Panc1 (cell line): ENCODE data around the gene PLA2G2C. TPM values are rescaled to one million over a fixed set of nuclear protein-coding genes. Genes with fewer than 3 reads are reported as not detected.

Experiments
- ATAC-seq: fragments of 200-7000 bp; cut with Tn5 transposase; 2 replicates; pipeline ENCODE4 v1.9.1; 2020; ENCODE audit warnings: mild to moderate bottlenecking, moderate library complexity
- BruUV-seq: library from RNA; stranded (reverse); fragments of 400-500 nt; replicated peaks from 2 replicates; lab custom pipeline; 2021; lab: Mats Ljungman, UMichigan
- CTCF ChIA-PET: fragments of 300-600 bp; sonication (Branson Sonifier 250); formaldehyde crosslinking; loops from one replicate; lab custom pipeline; 2022; ENCODE audit warnings: antibody characterized with exemption; lab: Charles Lee
- POLR2A ChIA-PET: fragments of 300-600 bp; sonication (Branson Sonifier 250); formaldehyde crosslinking; loops from one replicate; lab custom pipeline; 2022; ENCODE audit warnings: antibody characterized with exemption; lab: Charles Lee
- DNase-seq: peaks from one replicate; pipeline ENCODE4 v3.0.0-alpha.2; 2010; ENCODE audit warnings: low read depth, low spot score
- H3K27ac ChIP-seq: 2 replicates; pipeline ENCODE4 v1.5.1; 2011; ENCODE audit warnings: mild to moderate bottlenecking, low read length, inconsistent platforms
- H3K27me3 ChIP-seq: fragments of 200-500 bp; sonication (Bioruptor generic); 2 replicates; pipeline ENCODE4 v1.6.0; 2014; ENCODE audit warnings: low read length, inconsistent platforms; ENCODE audit not compliant: control insufficient read depth, insufficient read depth
- H3K36me3 ChIP-seq: fragments of 200-500 bp; sonication (Bioruptor generic); 2 replicates; pipeline ENCODE4 v1.5.1; 2014; ENCODE audit warnings: inconsistent platforms, mild to moderate bottlenecking, low read length, moderate library complexity; ENCODE audit not compliant: control insufficient read depth, insufficient read depth
- H3K4me1 ChIP-seq: 2 replicates; pipeline ENCODE4 v1.5.1; 2011; ENCODE audit warnings: inconsistent platforms, mild to moderate bottlenecking, low read length, moderate library complexity; ENCODE audit not compliant: control insufficient read depth, insufficient read depth
- H3K4me3 ChIP-seq, 2 experiments: 2 replicates each; pipeline ENCODE4 v1.5.1; 2011 to 2012; ENCODE audit warnings: low read depth in 2 of 2, low read length in 2 of 2, mild to moderate bottlenecking in 2 of 2, inconsistent platforms in 1 of 2, moderate library complexity in 1 of 2
- H3K9me3 ChIP-seq: fragments of 200-500 bp; sonication (Bioruptor generic); 2 replicates; pipeline ENCODE4 v1.5.1; 2014; ENCODE audit warnings: low read depth, mild to moderate bottlenecking, inconsistent platforms, low read length, moderate library complexity; ENCODE audit not compliant: control insufficient read depth, insufficient read depth
- POLR2AphosphoS5 ChIP-seq: IDR thresholded peaks from 2 replicates; pipeline ENCODE4 v1.6.1; 2012; ENCODE audit warnings: mild to moderate bottlenecking, low read depth, low read length, moderate library complexity
- REST ChIP-seq, 2 experiments: IDR thresholded peaks; 2 replicates each; pipeline ENCODE4 v1.6.1; 2011 to 2012; ENCODE audit warnings: low read depth in 2 of 2, control low read depth in 1 of 2, low read length in 1 of 2, mild to moderate bottlenecking in 1 of 2, moderate library complexity in 1 of 2; ENCODE audit not compliant: insufficient read depth in 1 of 2
- SIN3A ChIP-seq: IDR thresholded peaks from 2 replicates; pipeline ENCODE4 v1.6.1; 2012; ENCODE audit warnings: low read depth, mild to moderate bottlenecking, low read length, moderate library complexity, borderline replicate concordance; ENCODE audit not compliant: insufficient read depth
- TCF7L2 ChIP-seq: IDR thresholded peaks from 2 replicates; pipeline ENCODE4 v1.6.1; 2011; ENCODE audit warnings: mild to moderate bottlenecking, low read depth, low read length, inconsistent platforms
- in situ Hi-C: cut with HindIII; loops from 2 replicates; pipeline ENCODE4 v1.10.0; 2016; ENCODE audit warnings: low sequenced_read_pairs, low pct_unique_long_range_greater_than_20kb
- intact Hi-C: fragments of 100-400 bp; cut with micrococcal nuclease; formaldehyde crosslinking; loops from one replicate; pipeline ENCODE4 v1.10.0; 2022; ENCODE audit not compliant: unreplicated experiment
- total RNA-seq: library from RNA; stranded (reverse); gene quantifications from one replicate; pipeline ENCODE4 v1.2.1, GENCODE V29; 2021; ENCODE audit not compliant: unreplicated experiment
- TF ChIP-seq, protein P1 (sequence below): fragments of 450-650 bp; IDR thresholded peaks from 2 replicates; pipeline ENCODE4 v1.5.1; 2017; ENCODE audit warnings: mild to moderate bottlenecking

The PLA2G2C gene
- total RNA-seq, 1 experiment from 2014 or later, result not detected

DNA sequence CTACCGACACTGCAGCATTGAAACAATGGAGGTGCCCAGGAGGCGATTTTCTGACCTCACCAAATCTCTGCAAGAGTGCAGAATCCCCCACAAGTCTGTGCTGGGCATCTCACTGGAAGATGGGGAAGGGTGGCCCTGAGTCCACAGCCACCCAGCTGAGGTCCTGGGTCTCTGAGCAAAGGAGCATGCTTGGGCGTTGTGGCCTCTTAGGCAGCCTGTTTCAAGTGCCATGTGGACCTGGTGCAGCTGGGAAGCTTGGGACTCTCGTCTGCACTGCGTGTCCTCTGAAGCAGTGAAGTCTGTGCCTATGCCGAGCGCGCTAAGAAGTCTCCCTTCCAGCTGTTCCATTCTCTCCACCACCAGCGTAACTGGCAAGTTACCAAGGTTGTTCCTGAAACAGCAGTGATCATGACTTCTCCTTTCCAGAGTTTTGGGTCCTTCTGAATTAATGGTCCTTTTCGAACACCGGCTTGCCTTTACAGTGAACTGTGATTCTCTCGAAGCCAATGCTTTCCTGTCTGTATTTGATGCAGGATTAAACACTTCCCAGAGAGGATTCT lies 5.0 kb upstream of the PLA2G2C start:
- H3K36me3 ChIP-seq, result no peaks in the 10 kb centered on the region
- H3K27ac ChIP-seq, result no peak overlapping the region
- POLR2A ChIA-PET, result no interaction called here
- DNase-seq (no peak), ATAC-seq (no peak)
- H3K4me3 ChIP-seq, result no peak overlapping the region
- H3K9me3 ChIP-seq, result no peaks in the 10 kb centered on the region
- in situ Hi-C loops (no loop called here), intact Hi-C loops (no loop called here)
- peaks cover 41% of the 10 kb centered on the region for H3K27me3 ChIP-seq
- CTCF ChIA-PET, result interaction anchor here (0.6 kb wide), 1 partner anchor 19 kb away, joined by 3 read pairs; no protein-coding TSS in a partner anchor
- TF ChIP-seq POLR2AphosphoS5 (no peak), TCF7L2 (no peak), REST (IDR thresholded peaks at IDR 0.05; ENCODE audit: insufficient read depth in 1 of 2, low read depth in 2 of 2, low read length in 1 of 2) (no peak), SIN3A (no peak)
- no peaks in the 10 kb centered on the region; the same call in 1 of the 2 replicates for H3K4me1 ChIP-seq
- BruUV-seq, result no TSS peak

- POLR2A ChIA-PET, result no interaction called here
- no TSS peak for BruUV-seq
- Histone ChIP-seq H3K27ac (no peak overlapping the region), H3K9me3 (no peaks in the 10 kb centered on the region), H3K36me3 (no peaks in the 10 kb centered on the region), H3K27me3 (peaks cover 43% of the 10 kb centered on the region), H3K4me1 (no peaks in the 10 kb centered on the region; the same call in 1 of the 2 replicates), H3K4me3 (no peak overlapping the region)
- CTCF ChIA-PET, result no interaction called here
- intact Hi-C loops (no loop called here), in situ Hi-C loops (no loop called here)
- ATAC-seq (no peak), DNase-seq (no peak)
- no peak for TF ChIP-seq TCF7L2
- TF ChIP-seq SIN3A, result no peak
- TF ChIP-seq, protein P1, sequence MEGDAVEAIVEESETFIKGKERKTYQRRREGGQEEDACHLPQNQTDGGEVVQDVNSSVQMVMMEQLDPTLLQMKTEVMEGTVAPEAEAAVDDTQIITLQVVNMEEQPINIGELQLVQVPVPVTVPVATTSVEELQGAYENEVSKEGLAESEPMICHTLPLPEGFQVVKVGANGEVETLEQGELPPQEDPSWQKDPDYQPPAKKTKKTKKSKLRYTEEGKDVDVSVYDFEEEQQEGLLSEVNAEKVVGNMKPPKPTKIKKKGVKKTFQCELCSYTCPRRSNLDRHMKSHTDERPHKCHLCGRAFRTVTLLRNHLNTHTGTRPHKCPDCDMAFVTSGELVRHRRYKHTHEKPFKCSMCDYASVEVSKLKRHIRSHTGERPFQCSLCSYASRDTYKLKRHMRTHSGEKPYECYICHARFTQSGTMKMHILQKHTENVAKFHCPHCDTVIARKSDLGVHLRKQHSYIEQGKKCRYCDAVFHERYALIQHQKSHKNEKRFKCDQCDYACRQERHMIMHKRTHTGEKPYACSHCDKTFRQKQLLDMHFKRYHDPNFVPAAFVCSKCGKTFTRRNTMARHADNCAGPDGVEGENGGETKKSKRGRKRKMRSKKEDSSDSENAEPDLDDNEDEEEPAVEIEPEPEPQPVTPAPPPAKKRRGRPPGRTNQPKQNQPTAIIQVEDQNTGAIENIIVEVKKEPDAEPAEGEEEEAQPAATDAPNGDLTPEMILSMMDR, result no peak
These were observed 4.2 kb upstream of the PLA2G2C start for GRCh38 chr1:20190256-20191160.

GRCh38 chr1:20189664-20190063 lies 3.3 kb upstream of the PLA2G2C start:
- Histone ChIP-seq H3K4me3 (no peak overlapping the region), H3K9me3 (no peaks in the 10 kb centered on the region), H3K27ac (no peak overlapping the region), H3K27me3 (peaks cover 44% of the 10 kb centered on the region), H3K4me1 (no peaks in the 10 kb centered on the region; the same call in 1 of the 2 replicates), H3K36me3 (no peaks in the 10 kb centered on the region)
- DNase-seq (no peak), ATAC-seq (no peak)
- TF ChIP-seq TCF7L2 (no peak), REST (IDR thresholded peaks at IDR 0.05; ENCODE audit: insufficient read depth in 1 of 2, low read depth in 2 of 2, low read length in 1 of 2) (no peak), SIN3A (no peak), POLR2AphosphoS5 (no peak)
- TF ChIP-seq, protein P1, result no peak
- ChIA-PET CTCF (no interaction called here), POLR2A (no interaction called here)
- intact Hi-C loops, result no loop called here
- in situ Hi-C loops, result no loop called here
- no TSS peak for BruUV-seq
